ENCODE results near the gene MERTK. TPM values are rescaled to one million over a fixed set of nuclear protein-coding genes. Genes with fewer than 3 reads are reported as not detected.

Gene MERTK
- total RNA-seq, 1 donor from 2014 or later: 5.1 TPM

DNA sequence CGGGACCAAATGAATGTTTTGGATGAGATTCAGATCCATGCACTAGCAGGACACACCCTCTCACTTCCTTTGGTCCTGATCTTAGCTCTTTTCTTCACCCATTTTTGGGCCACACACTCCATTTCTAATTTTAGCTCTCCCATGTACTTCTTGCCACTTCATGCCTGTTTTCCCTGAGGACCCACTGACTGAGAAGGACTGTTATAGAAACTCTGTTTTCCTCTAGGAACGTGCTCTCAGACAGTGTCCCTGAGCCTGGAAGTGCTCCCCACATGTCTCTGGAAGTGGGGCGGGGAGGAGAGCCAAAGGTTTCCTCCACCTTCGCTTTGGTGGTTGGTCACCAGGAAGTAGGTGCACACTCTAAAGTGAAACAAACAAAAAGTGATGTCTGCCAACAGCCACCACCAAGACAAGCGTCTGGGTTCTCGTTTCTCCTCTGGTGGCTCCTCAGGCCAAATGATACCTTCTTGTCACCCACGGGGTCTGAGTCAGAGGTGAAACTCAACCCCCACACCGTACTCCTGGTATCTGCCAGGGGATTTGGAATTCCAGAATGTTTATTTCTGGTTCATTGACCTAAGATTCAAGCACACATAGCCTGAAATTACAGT is 74.7 kb downstream of the MERTK start:
- Mint-ChIP-seq H3K4me3 (ENCODE audit: unreplicated experiment) (no peak overlapping the region), H3K27me3 (ENCODE audit: low read depth, unreplicated experiment) (no peaks in the 10 kb centered on the region), H3K36me3 (ENCODE audit: low read depth, unreplicated experiment) (peaks cover 18% of the 10 kb centered on the region), H3K4me1 (ENCODE audit: low read depth, unreplicated experiment) (peaks cover 20% of the 10 kb centered on the region), H3K27ac (ENCODE audit: unreplicated experiment) (peak overlapping the region; percentile 28), H3K9me3 (ENCODE audit: unreplicated experiment) (peaks cover 6% of the 10 kb centered on the region)
- peaks cover 14% of the 10 kb centered on the region for H3K27me3 ChIP-seq (ENCODE audit: insufficient read depth, low read length)
- DNase-seq (ENCODE audit: low read depth): no peak
- H3K4me3 ChIP-seq (ENCODE audit: insufficient read depth, low read depth, low read length): no peak overlapping the region
- no peak for TF ChIP-seq EZH2 (IDR thresholded peaks at IDR 0.05; ENCODE audit: insufficient read depth, low read length)
- TF ChIP-seq, protein P1, sequence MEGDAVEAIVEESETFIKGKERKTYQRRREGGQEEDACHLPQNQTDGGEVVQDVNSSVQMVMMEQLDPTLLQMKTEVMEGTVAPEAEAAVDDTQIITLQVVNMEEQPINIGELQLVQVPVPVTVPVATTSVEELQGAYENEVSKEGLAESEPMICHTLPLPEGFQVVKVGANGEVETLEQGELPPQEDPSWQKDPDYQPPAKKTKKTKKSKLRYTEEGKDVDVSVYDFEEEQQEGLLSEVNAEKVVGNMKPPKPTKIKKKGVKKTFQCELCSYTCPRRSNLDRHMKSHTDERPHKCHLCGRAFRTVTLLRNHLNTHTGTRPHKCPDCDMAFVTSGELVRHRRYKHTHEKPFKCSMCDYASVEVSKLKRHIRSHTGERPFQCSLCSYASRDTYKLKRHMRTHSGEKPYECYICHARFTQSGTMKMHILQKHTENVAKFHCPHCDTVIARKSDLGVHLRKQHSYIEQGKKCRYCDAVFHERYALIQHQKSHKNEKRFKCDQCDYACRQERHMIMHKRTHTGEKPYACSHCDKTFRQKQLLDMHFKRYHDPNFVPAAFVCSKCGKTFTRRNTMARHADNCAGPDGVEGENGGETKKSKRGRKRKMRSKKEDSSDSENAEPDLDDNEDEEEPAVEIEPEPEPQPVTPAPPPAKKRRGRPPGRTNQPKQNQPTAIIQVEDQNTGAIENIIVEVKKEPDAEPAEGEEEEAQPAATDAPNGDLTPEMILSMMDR (IDR thresholded peaks at IDR 0.05; ENCODE audit: insufficient read depth, low read depth, low read length): no peak
- no peak for FAIRE-seq
- peak overlapping the region; percentile 51 for H3K4me2 ChIP-seq (ENCODE audit: low read length)
- H3K9me3 ChIP-seq (ENCODE audit: insufficient read depth, low read depth, low read length): no peaks in the 10 kb centered on the region
- H4K20me1 ChIP-seq (ENCODE audit: insufficient read depth, low read length): no peaks in the 10 kb centered on the region
- H3K36me3 ChIP-seq (ENCODE audit: insufficient read depth, low read length): no peaks in the 10 kb centered on the region
- peaks cover 25% of the 10 kb centered on the region for H3K4me1 ChIP-seq (ENCODE audit: insufficient read depth, low read length)
- no peaks in the 10 kb centered on the region for H3K79me2 ChIP-seq (ENCODE audit: insufficient read depth, low read length)
- H2AFZ ChIP-seq (ENCODE audit: low read depth, low read length): no peak overlapping the region
- H3K9ac ChIP-seq (ENCODE audit: low read length): no peak overlapping the region
- no peak overlapping the region for H3K27ac ChIP-seq (ENCODE audit: low read depth, low read length)

DNA sequence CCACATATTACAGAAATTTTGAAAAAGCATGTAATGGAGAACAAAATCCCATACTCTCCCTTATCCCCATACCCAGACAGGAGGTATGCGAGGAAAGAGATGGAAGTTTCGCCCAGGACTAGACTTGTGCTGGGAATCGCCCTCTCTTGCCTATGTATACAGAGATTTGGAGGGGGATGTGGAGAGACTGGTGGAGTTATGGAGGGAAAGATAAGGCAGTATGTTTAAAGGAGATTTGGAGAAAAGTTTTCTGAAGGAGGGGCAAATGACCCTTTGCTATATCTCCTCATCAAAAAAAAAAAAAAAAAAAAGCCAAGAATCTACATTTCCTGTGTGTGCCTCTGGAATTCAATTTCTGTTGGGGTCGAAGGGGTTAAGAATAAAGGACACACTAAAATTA is 75.3 kb downstream of the MERTK start:
- H3K4me3 ChIP-seq (ENCODE audit: insufficient read depth, low read depth, low read length): no peak overlapping the region
- DNase-seq (ENCODE audit: low read depth) (no peak), FAIRE-seq (no peak)
- H3K27ac ChIP-seq (ENCODE audit: low read depth, low read length): no peak overlapping the region
- no peak overlapping the region for H3K9ac ChIP-seq (ENCODE audit: low read length)
- no peak overlapping the region for H2AFZ ChIP-seq (ENCODE audit: low read depth, low read length)
- peaks cover 6% of the 10 kb centered on the region for H3K9me3 Mint-ChIP-seq (ENCODE audit: unreplicated experiment)
- peaks cover 17% of the 10 kb centered on the region for H3K27me3 ChIP-seq (ENCODE audit: insufficient read depth, low read length)
- H3K4me2 ChIP-seq (ENCODE audit: low read length): peak overlapping the region; percentile 51
- peaks cover 20% of the 10 kb centered on the region for H3K4me1 Mint-ChIP-seq (ENCODE audit: low read depth, unreplicated experiment)
- peaks cover 18% of the 10 kb centered on the region for H3K36me3 Mint-ChIP-seq (ENCODE audit: low read depth, unreplicated experiment)
- H3K36me3 ChIP-seq (ENCODE audit: insufficient read depth, low read length): no peaks in the 10 kb centered on the region
- H3K4me1 ChIP-seq (ENCODE audit: insufficient read depth, low read length): peaks cover 25% of the 10 kb centered on the region
- peak overlapping the region; percentile 58 for H3K4me3 Mint-ChIP-seq (ENCODE audit: unreplicated experiment)
- H3K27ac Mint-ChIP-seq (ENCODE audit: unreplicated experiment): peak overlapping the region; percentile 73
- no peaks in the 10 kb centered on the region for H3K9me3 ChIP-seq (ENCODE audit: insufficient read depth, low read depth, low read length)
- TF ChIP-seq, protein P1 (IDR thresholded peaks at IDR 0.05; ENCODE audit: insufficient read depth, low read depth, low read length): no peak
- TF ChIP-seq EZH2 (IDR thresholded peaks at IDR 0.05; ENCODE audit: insufficient read depth, low read length): no peak
- H4K20me1 ChIP-seq (ENCODE audit: insufficient read depth, low read length): no peaks in the 10 kb centered on the region
- no peaks in the 10 kb centered on the region for H3K27me3 Mint-ChIP-seq (ENCODE audit: low read depth, unreplicated experiment)
- no peaks in the 10 kb centered on the region for H3K79me2 ChIP-seq (ENCODE audit: insufficient read depth, low read length)

DNA sequence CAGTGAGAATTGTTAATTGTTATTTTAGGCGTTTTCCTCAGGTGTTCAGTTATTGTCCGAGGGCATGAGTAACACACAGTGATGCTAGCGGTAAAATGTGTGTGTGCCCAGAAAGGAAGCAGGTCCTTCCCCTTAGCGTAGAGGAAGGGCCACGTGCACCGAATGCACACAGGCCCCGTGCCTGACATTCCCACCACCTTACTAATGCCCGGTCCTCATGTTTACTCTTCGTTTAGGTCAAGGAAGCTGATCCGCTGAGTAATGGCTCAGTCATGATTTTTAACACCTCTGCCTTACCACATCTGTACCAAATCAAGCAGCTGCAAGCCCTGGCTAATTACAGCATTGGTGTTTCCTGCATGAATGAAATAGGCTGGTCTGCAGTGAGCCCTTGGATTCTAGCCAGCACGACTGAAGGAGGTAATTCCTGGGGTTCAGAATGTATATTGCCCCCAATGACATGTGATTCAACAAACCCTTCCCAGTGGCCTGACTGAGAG is 76.7 kb downstream of the MERTK start:
- Histone ChIP-seq H3K27me3 (ENCODE audit: insufficient read depth, low read length) (peaks cover 19% of the 10 kb centered on the region), H3K4me2 (ENCODE audit: low read length) (peak overlapping the region; percentile 64), H2AFZ (ENCODE audit: low read depth, low read length) (no peak overlapping the region), H3K36me3 (ENCODE audit: insufficient read depth, low read length) (no peaks in the 10 kb centered on the region), H3K4me1 (ENCODE audit: insufficient read depth, low read length) (peaks cover 25% of the 10 kb centered on the region), H3K27ac (ENCODE audit: low read depth, low read length) (no peak overlapping the region), H3K79me2 (ENCODE audit: insufficient read depth, low read length) (no peaks in the 10 kb centered on the region), H4K20me1 (ENCODE audit: insufficient read depth, low read length) (no peaks in the 10 kb centered on the region), H3K4me3 (ENCODE audit: insufficient read depth, low read depth, low read length) (no peak overlapping the region), H3K9ac (ENCODE audit: low read length) (no peak overlapping the region), H3K9me3 (ENCODE audit: insufficient read depth, low read depth, low read length) (no peaks in the 10 kb centered on the region)
- Mint-ChIP-seq H3K27ac (ENCODE audit: unreplicated experiment) (peak overlapping the region; percentile 34), H3K4me3 (ENCODE audit: unreplicated experiment) (peak overlapping the region; percentile 13), H3K4me1 (ENCODE audit: low read depth, unreplicated experiment) (peaks cover 20% of the 10 kb centered on the region), H3K9me3 (ENCODE audit: unreplicated experiment) (peaks cover 6% of the 10 kb centered on the region), H3K36me3 (ENCODE audit: low read depth, unreplicated experiment) (peaks cover 18% of the 10 kb centered on the region), H3K27me3 (ENCODE audit: low read depth, unreplicated experiment) (no peaks in the 10 kb centered on the region)
- no peak for TF ChIP-seq EZH2 (IDR thresholded peaks at IDR 0.05; ENCODE audit: insufficient read depth, low read length)
- TF ChIP-seq, protein P1 (IDR thresholded peaks at IDR 0.05; ENCODE audit: insufficient read depth, low read depth, low read length): no peak
- peak; percentile 94 for DNase-seq (ENCODE audit: low read depth)
- peak; percentile 47 for FAIRE-seq

Measured in astrocyte (in vitro differentiated cells and primary cell).